VCaP (cell line): ENCODE data around the gene C3orf22.
A peak's percentile ranks its signal among the peaks of the same experiment; 100 is the strongest.

ENCODE experiments used
- H3K27ac ChIP-seq: fragments of 450-650 bp; 2 replicates; pipeline ENCODE4 v1.5.1; 2017
- CTCF ChIP-seq: fragments of 450-650 bp; conservative IDR thresholded peaks from 2 replicates; pipeline ENCODE4 v1.5.1; 2017; ENCODE audit warnings: mild to moderate bottlenecking, moderate library complexity

The C3orf22 gene

GRCh38 chr3:126550488-126551051, 8.2 kb downstream of the C3orf22 start:
- H3K27ac ChIP-seq: no peak overlapping the region
- no peak for TF ChIP-seq CTCF

- TF ChIP-seq CTCF: no peak
- peak overlapping the region; percentile 65 for H3K27ac ChIP-seq
Observed at GRCh38 chr3:126549861-126550487, 8.8 kb downstream of the C3orf22 start.

GRCh38 chr3:126548556-126549466, 9.9 kb downstream of the C3orf22 start:
- TF ChIP-seq CTCF: 0 out of 2 replicates have a peak, but pooled peaks have one; percentile 22
- peak overlapping the region; percentile 65 for H3K27ac ChIP-seq

GRCh38 chr3:126547721-126548120, 11.0 kb downstream of the C3orf22 start:
- no peak for TF ChIP-seq CTCF
- no peak overlapping the region for H3K27ac ChIP-seq

GRCh38 chr3:126546549-126547239, 12.0 kb downstream of the C3orf22 start:
- no peak overlapping the region for H3K27ac ChIP-seq
- no peak for TF ChIP-seq CTCF

- no peak overlapping the region for H3K27ac ChIP-seq
- TF ChIP-seq CTCF: no peak
Observed at GRCh38 chr3:126546013-126546412, 12.7 kb downstream of the C3orf22 start.

GRCh38 chr3:126545544-126545943, 13.2 kb downstream of the C3orf22 start:
- no peak for TF ChIP-seq CTCF
- H3K27ac ChIP-seq: no peak overlapping the region
